ENCODE data around the gene NGEF. TPM values are rescaled to one million over a fixed set of nuclear protein-coding genes. Genes with fewer than 3 reads are reported as not detected.
A peak's percentile ranks its signal among the peaks of the same experiment; 100 is the strongest.

NGEF gene
- total and polyA plus RNA-seq, 9 of the 15 experiments (the other 6 are each of a cell fraction or from before 2014, with no cell fraction given) = 0.07 to 0.17 (median 0.09) TPM; not detected in 6

DNA sequence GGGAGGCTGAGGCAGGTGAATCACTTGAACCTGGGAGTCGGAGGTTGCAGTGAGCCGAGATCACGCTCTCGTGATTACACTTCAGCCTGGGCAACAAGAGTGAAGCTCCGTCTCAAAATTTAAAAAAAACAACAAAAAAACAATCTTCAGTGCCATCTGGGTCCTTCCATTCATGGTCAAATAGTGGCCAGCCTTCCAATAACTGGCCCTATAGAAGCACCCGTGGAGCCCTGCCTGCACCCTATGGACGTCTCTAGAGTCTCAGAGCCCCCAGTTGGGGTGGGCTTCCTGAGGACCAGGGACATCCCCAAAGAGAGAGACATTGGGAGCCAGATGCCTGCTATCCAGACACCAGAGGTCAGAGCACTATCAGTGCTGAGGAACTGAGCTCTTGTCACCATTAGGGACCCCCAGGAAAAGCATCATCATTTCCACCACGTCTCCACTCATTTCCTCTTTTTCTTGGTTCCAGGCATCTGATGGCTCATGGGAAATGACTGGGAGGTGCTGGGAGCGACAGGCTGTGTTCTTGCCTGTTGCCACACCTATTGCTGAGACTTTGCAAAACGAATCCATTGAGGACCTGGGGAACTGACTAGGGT lies 28.8 kb upstream of the NGEF start:
- DNase-seq (ENCODE audit: extremely low read depth in 1 of 4, low spot score in 3 of 4) = no peak
- Histone ChIP-seq H3K9me3 (replicated peaks; ENCODE audit: control insufficient read depth, insufficient read depth, low read depth, low read length) (no peaks in the 10 kb centered on the region), H3K4me1 (replicated peaks in 1 of 2; ENCODE audit: control insufficient read depth in 2 of 2, insufficient read depth in 2 of 2, low read length in 2 of 2) (no peaks in the 10 kb centered on the region; a peak in 1 of 5 replicates), H3K9me1 (ENCODE audit: control insufficient read depth, insufficient read depth, low read length) (no peaks in the 10 kb centered on the region), H3K27me3 (ENCODE audit: control insufficient read depth in 2 of 2, insufficient read depth in 2 of 2, low read length in 2 of 2) (peaks cover 0 to 49% of the 10 kb centered on the region in 2 experiments; a peak in 3 of 5 replicates), H3K9ac (ENCODE audit: insufficient read depth in 1 of 2, low read depth in 2 of 2, low read length in 2 of 2) (no peak overlapping the region), H3K4me3 (no peak overlapping the region), H4K20me1 (replicated peaks; ENCODE audit: control insufficient read depth, insufficient read depth, low read length) (no peaks in the 10 kb centered on the region), H3K4me2 (ENCODE audit: insufficient read depth, low read length) (no peak overlapping the region), H3K79me2 (ENCODE audit: control insufficient read depth, insufficient read depth, low read length) (no peaks in the 10 kb centered on the region), H3K36me3 (ENCODE audit: control insufficient read depth, insufficient read depth, low read length) (no peaks in the 10 kb centered on the region), H2AFZ (ENCODE audit: low read depth, low read length) (no peak overlapping the region), H3K27ac (ENCODE audit: extremely low read depth, low read depth, low read length) (no peak overlapping the region)
- no peak for FAIRE-seq
- 11% methylated on average over 8 of the region's 10 CpGs for WGBS (ENCODE audit: insufficient coverage, low coverage, missing lambda C conversion rate)
- in situ Hi-C loops (cut with MboI) (no loop called here), intact Hi-C loops (cut with micrococcal nuclease) (loop anchor here (10.0 kb wide), 1 partner anchor 213 kb away; the partner anchor contains the start of gene ATG16L1)
- ATAC-seq = no peak
- POLR2A ChIA-PET = interaction anchor here (0.6 to 0.7 kb wide), 2 partner anchors 9 to 62 kb away, joined by 3 to 4 read pairs; no protein-coding TSS in a partner anchor
- no TSS peak for BruUV-seq (replicated peaks)
- TF ChIP-seq ZNF232 (CRISPR knock-in tag; IDR thresholded peaks at IDR 0.05) (no peak), SPI1 (IDR thresholded peaks at IDR 0.05; ENCODE audit: borderline replicate concordance, low read depth, low read length) (peak; percentile 73)
- CTCF ChIA-PET (ENCODE audit: low intra/inter-chr PET ratio) = no interaction called here

DNA sequence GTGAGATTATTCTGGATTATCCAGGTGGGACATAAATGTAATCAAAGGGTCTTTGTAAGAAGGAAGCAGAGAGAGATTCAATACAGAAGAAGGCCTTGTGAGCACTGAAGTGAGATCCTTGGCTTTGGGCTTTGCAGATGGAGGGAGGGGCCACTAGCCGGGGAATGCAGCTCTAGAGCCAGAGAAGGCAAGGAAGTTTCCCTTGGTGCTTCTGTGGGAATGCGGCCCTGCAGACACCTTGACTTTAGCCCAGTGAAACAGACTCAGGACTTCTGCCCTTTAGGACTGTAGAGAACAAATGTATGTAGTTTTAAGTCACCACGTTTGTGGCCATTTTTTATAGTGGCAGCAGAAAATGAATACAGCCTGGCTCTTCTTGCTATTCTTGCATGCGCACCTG lies 27.5 kb upstream of the NGEF start:
- no peak for ATAC-seq
- in situ Hi-C loops (cut with MboI) = no loop called here
- no peaks in the 10 kb centered on the region; the same call in 1 of the 2 replicates for H3K9me3 ChIP-seq (replicated peaks; ENCODE audit: control insufficient read depth, insufficient read depth, low read depth, low read length)
- H2AFZ ChIP-seq (ENCODE audit: low read depth, low read length) = no peak overlapping the region
- H3K4me1 ChIP-seq (replicated peaks in 1 of 2; ENCODE audit: control insufficient read depth in 2 of 2, insufficient read depth in 2 of 2, low read length in 2 of 2) = no peaks in the 10 kb centered on the region; a peak in 1 of 5 replicates
- no peak for FAIRE-seq
- no peak for DNase-seq (ENCODE audit: extremely low read depth in 1 of 4, low spot score in 3 of 4)
- no peak for TF ChIP-seq HLTF (IDR thresholded peaks at IDR 0.05)
- 14% methylated on average over 4 of the region's 4 CpGs for WGBS (ENCODE audit: insufficient coverage, low coverage, missing lambda C conversion rate)
- no peaks in the 10 kb centered on the region for H3K79me2 ChIP-seq (ENCODE audit: control insufficient read depth, insufficient read depth, low read length)
- H3K4me2 ChIP-seq (ENCODE audit: insufficient read depth, low read length) = no peak overlapping the region
- no peak overlapping the region for H3K27ac ChIP-seq (ENCODE audit: extremely low read depth, low read depth, low read length)
- ChIA-PET POLR2A (no interaction called here), CTCF (ENCODE audit: low intra/inter-chr PET ratio) (no interaction called here)
- H3K9me1 ChIP-seq (ENCODE audit: control insufficient read depth, insufficient read depth, low read length) = no peaks in the 10 kb centered on the region
- no peak overlapping the region for H3K4me3 ChIP-seq
- H4K20me1 ChIP-seq (replicated peaks; ENCODE audit: control insufficient read depth, insufficient read depth, low read length) = no peaks in the 10 kb centered on the region
- peaks cover 0 to 52% of the 10 kb centered on the region in 2 experiments; a peak in 3 of 5 replicates for H3K27me3 ChIP-seq (ENCODE audit: control insufficient read depth in 2 of 2, insufficient read depth in 2 of 2, low read length in 2 of 2)
- no TSS peak for BruUV-seq (replicated peaks)
- intact Hi-C loops (cut with micrococcal nuclease) = loop anchor here (10.0 kb wide), 1 partner anchor 214 kb away; the partner anchor contains the start of gene ATG16L1
- H3K9ac ChIP-seq (ENCODE audit: insufficient read depth in 1 of 2, low read depth in 2 of 2, low read length in 2 of 2) = no peak overlapping the region
- no peaks in the 10 kb centered on the region for H3K36me3 ChIP-seq (ENCODE audit: control insufficient read depth, insufficient read depth, low read length)

All from K562 (cell line).